Neural cell (in vitro differentiated cells): Measurements from ENCODE around the gene NFAT5.

Source experiments
- EP300 ChIP-seq: fragments of 450-650 bp; conservative IDR thresholded peaks from 2 replicates; pipeline ENCODE4 v1.6.1; 2014; ENCODE audit warnings: antibody characterized with exemption, mild to moderate bottlenecking, moderate library complexity; ENCODE audit not compliant: poor library complexity, severe bottlenecking
- TAF1 ChIP-seq: IDR thresholded peaks from 2 replicates; pipeline ENCODE4 v1.6.1; 2012; ENCODE audit warnings: low read depth
- TF ChIP-seq, protein P1 (sequence below): fragments of 450-650 bp; IDR thresholded peaks from 2 replicates; pipeline ENCODE4 v1.5.1; 2014; ENCODE audit warnings: antibody characterized with exemption, mild to moderate bottlenecking, moderate library complexity; ENCODE audit not compliant: poor library complexity, severe bottlenecking

DNA sequence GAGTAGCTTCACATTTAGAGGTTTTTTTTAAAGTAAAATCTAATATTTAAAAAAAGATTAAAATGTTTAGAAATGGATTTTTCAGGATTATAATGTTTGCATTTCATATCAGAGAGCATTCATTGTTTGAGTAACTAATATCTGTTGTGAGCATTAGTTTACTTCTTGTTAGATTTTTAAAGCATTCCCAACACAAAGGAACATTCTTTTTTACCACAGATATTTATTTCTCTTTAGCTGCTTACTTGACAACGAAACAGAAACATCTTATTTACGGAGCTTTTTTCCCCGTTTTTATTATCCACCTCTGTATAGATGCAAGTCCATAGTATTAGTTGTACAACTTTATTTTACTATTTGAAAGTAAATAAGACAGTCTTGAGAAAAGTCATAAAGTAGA lies 53.0 kb downstream of the NFAT5 start:
- TF ChIP-seq, protein P1, sequence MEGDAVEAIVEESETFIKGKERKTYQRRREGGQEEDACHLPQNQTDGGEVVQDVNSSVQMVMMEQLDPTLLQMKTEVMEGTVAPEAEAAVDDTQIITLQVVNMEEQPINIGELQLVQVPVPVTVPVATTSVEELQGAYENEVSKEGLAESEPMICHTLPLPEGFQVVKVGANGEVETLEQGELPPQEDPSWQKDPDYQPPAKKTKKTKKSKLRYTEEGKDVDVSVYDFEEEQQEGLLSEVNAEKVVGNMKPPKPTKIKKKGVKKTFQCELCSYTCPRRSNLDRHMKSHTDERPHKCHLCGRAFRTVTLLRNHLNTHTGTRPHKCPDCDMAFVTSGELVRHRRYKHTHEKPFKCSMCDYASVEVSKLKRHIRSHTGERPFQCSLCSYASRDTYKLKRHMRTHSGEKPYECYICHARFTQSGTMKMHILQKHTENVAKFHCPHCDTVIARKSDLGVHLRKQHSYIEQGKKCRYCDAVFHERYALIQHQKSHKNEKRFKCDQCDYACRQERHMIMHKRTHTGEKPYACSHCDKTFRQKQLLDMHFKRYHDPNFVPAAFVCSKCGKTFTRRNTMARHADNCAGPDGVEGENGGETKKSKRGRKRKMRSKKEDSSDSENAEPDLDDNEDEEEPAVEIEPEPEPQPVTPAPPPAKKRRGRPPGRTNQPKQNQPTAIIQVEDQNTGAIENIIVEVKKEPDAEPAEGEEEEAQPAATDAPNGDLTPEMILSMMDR, result no peak
- TF ChIP-seq EP300, result no peak
- TF ChIP-seq TAF1, result no peak
